ENCODE results near the gene TNFRSF1B.

TNFRSF1B gene

GRCh38 chr1:12176298-12177118 lies 9.7 kb downstream of the TNFRSF1B start:
- DNase-seq (ENCODE audit: low spot score) = no peak

- no peak for DNase-seq (ENCODE audit: low spot score)
These were observed 10.6 kb downstream of the TNFRSF1B start for GRCh38 chr1:12177156-12177998.

GRCh38 chr1:12177999-12178441 lies 11.2 kb downstream of the TNFRSF1B start:
- peak; percentile 74 for DNase-seq (ENCODE audit: low spot score)

- no peak for DNase-seq (ENCODE audit: low spot score)
These were observed 11.7 kb downstream of the TNFRSF1B start for GRCh38 chr1:12178511-12178910.

- DNase-seq (ENCODE audit: low spot score) = peak; percentile 67
These were observed 12.3 kb downstream of the TNFRSF1B start for GRCh38 chr1:12179111-12179519.

GRCh38 chr1:12179676-12180075 lies 12.9 kb downstream of the TNFRSF1B start:
- no peak for DNase-seq (ENCODE audit: low spot score)

GRCh38 chr1:12180315-12180714 lies 13.5 kb downstream of the TNFRSF1B start:
- DNase-seq (ENCODE audit: low spot score) = no peak

GRCh38 chr1:12180903-12181302 lies 14.1 kb downstream of the TNFRSF1B start:
- DNase-seq (ENCODE audit: low spot score) = no peak

GRCh38 chr1:12181568-12181967 lies 14.8 kb downstream of the TNFRSF1B start:
- DNase-seq (ENCODE audit: low spot score) = no peak

- DNase-seq (ENCODE audit: low spot score) = no peak
These were observed 15.7 kb downstream of the TNFRSF1B start for GRCh38 chr1:12182410-12182984.

- no peak for DNase-seq (ENCODE audit: low spot score)
These were observed 16.5 kb downstream of the TNFRSF1B start for GRCh38 chr1:12183095-12183794.

GRCh38 chr1:12184008-12184681 lies 17.4 kb downstream of the TNFRSF1B start:
- DNase-seq (ENCODE audit: low spot score) = peak; percentile 63

- no peak for DNase-seq (ENCODE audit: low spot score)
These were observed 18.5 kb downstream of the TNFRSF1B start for GRCh38 chr1:12185036-12185917.

- DNase-seq (ENCODE audit: low spot score) = no peak
These were observed 19.3 kb downstream of the TNFRSF1B start for GRCh38 chr1:12185918-12186678.

GRCh38 chr1:12186679-12186985 lies 19.8 kb downstream of the TNFRSF1B start:
- no peak for DNase-seq (ENCODE audit: low spot score)

- no peak for DNase-seq (ENCODE audit: low spot score)
These were observed 21.3 kb downstream of the TNFRSF1B start for GRCh38 chr1:12188115-12188514.

- no peak for DNase-seq (ENCODE audit: low spot score)
These were observed 22.0 kb downstream of the TNFRSF1B start for GRCh38 chr1:12188657-12189327.

GRCh38 chr1:12189328-12189682 lies 22.5 kb downstream of the TNFRSF1B start:
- DNase-seq (ENCODE audit: low spot score) = no peak
